OCI-LY1 (cell line): ENCODE measurements around the gene ATP9B.

Source experiments
- H2AFZ ChIP-seq: fragments of 200-600 bp; sonication (generic), shearing (Covaris generic); 2 replicates; pipeline ENCODE4 v1.6.0; 2014; ENCODE audit warnings: antibody characterized with exemption, mild to moderate bottlenecking, low read length
- H3F3A ChIP-seq: fragments of 200-600 bp; sonication (generic), shearing (Covaris generic); 2 replicates; pipeline ENCODE4 v1.6.0; 2014; ENCODE audit warnings: mild to moderate bottlenecking, antibody characterized with exemption, low read length, moderate library complexity; ENCODE audit not compliant: insufficient read depth
- H3K27ac ChIP-seq: fragments of 200-600 bp; sonication (generic); 2 replicates; pipeline ENCODE4 v1.5.1; 2014; ENCODE audit warnings: low read length, mixed run types, mild to moderate bottlenecking, low read depth; ENCODE audit not compliant: poor library complexity, severe bottlenecking
- H3K27me3 ChIP-seq: fragments of 200-600 bp; sonication (generic); 2 replicates; pipeline ENCODE4 v1.6.0; 2014; ENCODE audit warnings: antibody characterized with exemption, mild to moderate bottlenecking, low read length, moderate library complexity; ENCODE audit not compliant: insufficient read depth
- H3K36me3 ChIP-seq: fragments of 200-600 bp; sonication (generic); 2 replicates; pipeline ENCODE4 v1.6.1; 2014; ENCODE audit warnings: mild to moderate bottlenecking, antibody characterized with exemption, low read length, moderate library complexity, mixed read lengths; ENCODE audit not compliant: insufficient read depth
- H3K4me1 ChIP-seq: fragments of 200-600 bp; sonication (generic); 2 replicates; pipeline ENCODE4 v1.5.1; 2014; ENCODE audit warnings: mild to moderate bottlenecking, low read length, moderate library complexity; ENCODE audit not compliant: insufficient read depth, severe bottlenecking
- H3K4me2 ChIP-seq: fragments of 200-600 bp; sonication (generic), shearing (Covaris generic); 2 replicates; pipeline ENCODE4 v1.6.1; 2014; ENCODE audit warnings: low read length
- H3K4me3 ChIP-seq: fragments of 200-600 bp; sonication (generic); 2 replicates; pipeline ENCODE4 v1.5.1; 2014; ENCODE audit warnings: low read length, low read depth, mild to moderate bottlenecking, mixed read lengths; ENCODE audit not compliant: poor library complexity, severe bottlenecking
- H3K79me2 ChIP-seq: fragments of 200-600 bp; shearing (Covaris generic); 2 replicates; pipeline ENCODE4 v1.6.1; 2016; ENCODE audit warnings: mixed run types, low read length, mixed read lengths; ENCODE audit not compliant: insufficient read depth
- H3K9ac ChIP-seq: fragments of 200-600 bp; sonication (generic), shearing (Covaris generic); 2 replicates; pipeline ENCODE4 v1.6.1; 2014; ENCODE audit warnings: mild to moderate bottlenecking, low read length, mixed read lengths
- H3K9me2 ChIP-seq: fragments of 200-600 bp; sonication (generic), shearing (Covaris generic); 2 replicates; pipeline ENCODE4 v1.6.1; 2014; ENCODE audit warnings: low read depth, mild to moderate bottlenecking, low read length, mixed read lengths
- H3K9me3 ChIP-seq: fragments of 200-600 bp; shearing (Covaris generic); 2 replicates; pipeline ENCODE4 v1.6.1; 2014; ENCODE audit warnings: low read length, mixed read lengths
- H4K20me1 ChIP-seq: fragments of 200-600 bp; sonication (generic), shearing (Covaris generic); 2 replicates; pipeline ENCODE4 v1.6.0; 2016; ENCODE audit warnings: mild to moderate bottlenecking, low read length; ENCODE audit not compliant: insufficient read depth
- CTCF ChIP-seq: fragments of 200-600 bp; sonication (generic), shearing (Covaris generic); IDR thresholded peaks from 2 replicates; pipeline ENCODE4 v1.5.1; 2017; ENCODE audit warnings: mild to moderate bottlenecking, antibody characterized with exemption, low read length, moderate library complexity, mixed read lengths
- EZH2 ChIP-seq: fragments of 200-600 bp; sonication (generic), shearing (Covaris generic); IDR thresholded peaks from 2 replicates; pipeline ENCODE4 v1.8.0; 2017; ENCODE audit warnings: borderline replicate concordance, mixed run types, mild to moderate bottlenecking, antibody characterized with exemption, low read length, moderate library complexity, mixed read lengths

Gene ATP9B

GRCh38 chr18:79317703-79318102 lies 248.5 kb downstream of the ATP9B start:
- no peak overlapping the region for H3K4me3 ChIP-seq
- no peaks in the 10 kb centered on the region for H4K20me1 ChIP-seq
- no peak overlapping the region for H2AFZ ChIP-seq
- H3K9me3 ChIP-seq, result no peaks in the 10 kb centered on the region
- no peaks in the 10 kb centered on the region for H3K27me3 ChIP-seq
- H3F3A ChIP-seq, result no peaks in the 10 kb centered on the region
- no peak overlapping the region for H3K9ac ChIP-seq
- no peaks in the 10 kb centered on the region for H3K4me1 ChIP-seq
- H3K36me3 ChIP-seq, result peaks cover 21% of the 10 kb centered on the region
- TF ChIP-seq CTCF (no peak), EZH2 (no peak)
- H3K9me2 ChIP-seq, result no peaks in the 10 kb centered on the region
- no peaks in the 10 kb centered on the region for H3K79me2 ChIP-seq
- H3K27ac ChIP-seq, result no peak overlapping the region
- no peak overlapping the region for H3K4me2 ChIP-seq

GRCh38 chr18:79318142-79318673 lies 249.0 kb downstream of the ATP9B start:
- H3K79me2 ChIP-seq, result no peaks in the 10 kb centered on the region
- no peak overlapping the region for H3K4me3 ChIP-seq
- H3K27me3 ChIP-seq, result no peaks in the 10 kb centered on the region
- no peak overlapping the region for H3K27ac ChIP-seq
- no peaks in the 10 kb centered on the region for H4K20me1 ChIP-seq
- no peak for TF ChIP-seq CTCF
- TF ChIP-seq EZH2, result no peak
- no peak overlapping the region for H3K4me2 ChIP-seq
- H3K36me3 ChIP-seq, result peaks cover 18% of the 10 kb centered on the region
- H3K9me3 ChIP-seq, result no peaks in the 10 kb centered on the region
- no peak overlapping the region for H3K9ac ChIP-seq
- H3F3A ChIP-seq, result no peaks in the 10 kb centered on the region
- H2AFZ ChIP-seq, result no peak overlapping the region
- H3K9me2 ChIP-seq, result no peaks in the 10 kb centered on the region
- no peaks in the 10 kb centered on the region for H3K4me1 ChIP-seq

- Histone ChIP-seq H2AFZ (no peak overlapping the region), H3K9ac (no peak overlapping the region), H3K9me2 (no peaks in the 10 kb centered on the region), H3K27me3 (no peaks in the 10 kb centered on the region), H3K4me3 (no peak overlapping the region), H3K36me3 (peaks cover 18% of the 10 kb centered on the region), H3K9me3 (no peaks in the 10 kb centered on the region), H3K4me2 (no peak overlapping the region), H3K27ac (no peak overlapping the region), H4K20me1 (no peaks in the 10 kb centered on the region), H3K79me2 (no peaks in the 10 kb centered on the region), H3K4me1 (no peaks in the 10 kb centered on the region), H3F3A (no peaks in the 10 kb centered on the region)
- TF ChIP-seq CTCF (no peak), EZH2 (no peak)
Measured at GRCh38 chr18:79320216-79320850, 251.1 kb downstream of the ATP9B start.
